Measurements from ENCODE around the gene COL9A2.
A peak's percentile ranks its signal among the peaks of the same experiment; 100 is the strongest.

Gene COL9A2

GRCh38 chr1:40257688-40258444 is 59.2 kb downstream of the COL9A2 start, which contains the start of gene ZMPSTE24:
TSS of gene ZMPSTE24 (plus strand) at chr1:40258236. CDS start at chr1:40258272, 36 bp downstream.
- DNase-seq (ENCODE audit: low read depth): peak; percentile 99

- DNase-seq (ENCODE audit: low read depth): no peak
Measured at GRCh38 chr1:40257313-40257687, 59.8 kb downstream of the COL9A2 start.

- DNase-seq (ENCODE audit: low read depth): no peak
Measured at GRCh38 chr1:40256401-40257084, 60.5 kb downstream of the COL9A2 start.

- DNase-seq (ENCODE audit: low read depth): no peak
Measured at GRCh38 chr1:40255231-40255630, 61.9 kb downstream of the COL9A2 start.

GRCh38 chr1:40252601-40253000 is 64.5 kb downstream of the COL9A2 start:
- no peak for DNase-seq (ENCODE audit: low read depth)

GRCh38 chr1:40251456-40251855 is 65.6 kb downstream of the COL9A2 start:
- DNase-seq (ENCODE audit: low read depth): no peak
